ENCODE data around the gene IFT22. TPM values are rescaled to one million over a fixed set of nuclear protein-coding genes. Genes with fewer than 3 reads are reported as not detected.

Gene IFT22
- 10 to 100 TPM; 22.0 to 34.7 (median 26.9) TPM for total RNA-seq
- 35.0 TPM for polyA plus RNA-seq
- long read RNA-seq, donor 1, transcript IFT22-201 (5 exons, 1,130 nt) = major isoform, 17 of 39 reads
- long read RNA-seq, donor 1, transcript IFT22-209 (4 exons, 917 nt) = minor isoform, 6 of 39 reads
- long read RNA-seq, donor 1, transcript IFT22-211 (3 exons, 2,272 nt) = minor isoform, 5 of 39 reads
- long read RNA-seq, donor 1, partial matches to known transcripts = 3 of 39 reads
- long read RNA-seq, donor 1, other reads (novel, unspliced or antisense) = 5 of 39 reads
- long read RNA-seq, donor 2, transcript IFT22-201 (5 exons, 1,130 nt) = major isoform, 12 of 23 reads
- long read RNA-seq, donor 2, partial matches to known transcripts = 5 of 23 reads
- long read RNA-seq, donor 2, other reads (novel, unspliced or antisense) = 2 of 23 reads
- long read RNA-seq, donor 3, transcript IFT22-201 (5 exons, 1,130 nt) = major isoform, 16 of 25 reads
- long read RNA-seq, donor 3, partial matches to known transcripts = 1 of 25 reads
- long read RNA-seq, donor 3, other reads (novel, unspliced or antisense) = 2 of 25 reads
- long read RNA-seq, donor 4, transcript IFT22-201 (5 exons, 1,130 nt) = major isoform, 14 of 23 reads
- long read RNA-seq, donor 4, partial matches to known transcripts = 2 of 23 reads
- long read RNA-seq, donor 4, other reads (novel, unspliced or antisense) = 3 of 23 reads

DNA sequence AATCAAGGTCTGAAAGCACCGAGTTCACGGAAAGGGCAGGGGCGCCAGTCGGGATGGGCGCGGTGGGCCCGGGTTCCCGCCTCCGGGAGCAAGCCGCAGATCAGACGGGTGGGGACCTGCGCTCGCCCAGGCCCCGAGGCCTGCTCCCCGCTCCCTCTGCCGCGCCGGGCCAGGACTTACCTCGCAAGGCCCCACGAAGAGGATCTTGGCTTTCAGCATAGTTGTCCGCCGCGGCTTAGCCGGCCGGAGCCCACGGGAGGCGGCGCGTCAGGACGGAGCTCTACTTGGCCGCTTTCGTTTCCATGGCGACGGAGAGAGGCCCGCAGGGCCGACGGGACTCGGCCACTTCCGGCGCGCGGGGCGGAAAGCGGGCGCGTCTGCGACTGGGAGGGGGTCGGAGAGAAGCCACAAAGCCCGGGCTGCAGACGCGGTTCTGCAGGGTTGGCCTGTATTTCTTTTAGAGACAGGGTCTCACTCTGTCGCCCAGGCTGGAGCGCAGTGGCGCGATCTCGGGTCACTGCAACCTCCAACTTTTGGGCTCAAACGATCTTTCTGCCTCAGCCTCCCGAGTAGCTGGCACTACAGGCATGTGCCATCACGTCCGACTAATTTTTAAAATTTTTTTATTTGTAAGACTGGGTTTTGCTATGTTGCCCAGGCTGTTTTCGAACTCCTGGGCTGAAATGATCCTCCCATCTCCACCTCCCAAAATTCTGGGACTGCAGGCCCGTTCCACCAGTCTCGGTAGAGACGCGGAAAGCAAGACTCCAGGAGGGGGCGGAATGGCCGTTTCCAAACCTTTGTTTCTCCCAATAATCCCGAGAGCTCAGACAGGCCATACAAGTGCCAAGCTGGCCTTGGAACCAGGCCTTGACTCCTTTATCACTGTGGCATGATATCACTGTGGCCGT is at the start of gene IFT22:
IFT22 (minus strand) TSS at position 322 of the 911 bp plus-strand sequence; CDS start at position 219, 103 bp downstream.
- peak; percentile 95 to 97 (median 97) for DNase-seq
- ATAC-seq = peak; percentile 99
- Histone ChIP-seq H3K27ac (ENCODE audit: low read length) (peak within 1 kb of the TSS; percentile 59), H3K4me3 (ENCODE audit: low read length) (peak within 1 kb of the TSS; percentile 55), H3K9me3 (ENCODE audit: control insufficient read depth, low read length) (no peaks in the 10 kb centered on the region), H3K27me3 (ENCODE audit: control insufficient read depth, insufficient read depth) (no peaks in the 10 kb centered on the region), H3K4me1 (ENCODE audit: control insufficient read depth, insufficient read depth, low read length) (no peaks in the 10 kb centered on the region)
- intact Hi-C loops (cut with DNase I) = no loop called here
- under 1% methylated on average over 69 of the region's 69 CpGs for WGBS

DNA sequence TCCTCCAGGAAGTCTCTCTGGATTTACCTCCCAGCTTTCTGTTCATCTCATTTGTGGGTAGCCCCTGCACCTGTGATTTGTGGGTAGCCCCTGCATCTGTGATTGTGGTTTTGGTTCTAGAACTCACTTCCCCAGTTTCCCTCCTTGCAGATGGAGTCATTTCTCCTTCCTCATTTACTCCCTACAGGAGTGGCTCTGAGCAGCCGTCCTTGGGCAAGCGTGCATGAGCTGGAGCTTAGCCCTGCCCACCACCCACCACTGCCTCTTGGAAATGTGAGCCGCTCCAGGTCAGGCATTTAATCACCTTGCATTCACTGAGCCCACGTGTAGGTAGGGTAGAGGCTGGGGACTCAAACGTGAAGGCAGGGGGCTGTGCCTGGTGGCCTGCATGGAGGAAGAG is 49.2 kb upstream of the IFT22 start:
- Histone ChIP-seq H3K9me3 (ENCODE audit: control insufficient read depth, low read length) (no peaks in the 10 kb centered on the region), H3K4me3 (ENCODE audit: low read length) (no peak overlapping the region), H3K4me1 (ENCODE audit: control insufficient read depth, insufficient read depth, low read length) (no peaks in the 10 kb centered on the region), H3K27me3 (ENCODE audit: control insufficient read depth, insufficient read depth) (peaks cover 4% of the 10 kb centered on the region), H3K27ac (ENCODE audit: low read length) (no peak overlapping the region)
- intact Hi-C loops (cut with DNase I) = no loop called here
- DNase-seq (no peak), ATAC-seq (no peak)
- WGBS = 55% methylated on average over 5 of the region's 5 CpGs

- Histone ChIP-seq H3K4me1 (ENCODE audit: control insufficient read depth, insufficient read depth, low read length) (no peaks in the 10 kb centered on the region), H3K4me3 (ENCODE audit: low read length) (no peak overlapping the region), H3K27me3 (ENCODE audit: control insufficient read depth, insufficient read depth) (peaks cover 4% of the 10 kb centered on the region), H3K9me3 (ENCODE audit: control insufficient read depth, low read length) (no peaks in the 10 kb centered on the region), H3K27ac (ENCODE audit: low read length) (no peak overlapping the region)
- ATAC-seq (no peak), DNase-seq (no peak)
- intact Hi-C loops (cut with DNase I) = loop anchor here in 2 of 4 donors (10.0 kb wide), 1 partner anchor 166 kb away; no protein-coding TSS in a partner anchor
- 76% methylated on average over 8 of the region's 8 CpGs for WGBS
Observed at GRCh38 chr7:101368422-101369165, 47.0 kb upstream of the IFT22 start.

DNA sequence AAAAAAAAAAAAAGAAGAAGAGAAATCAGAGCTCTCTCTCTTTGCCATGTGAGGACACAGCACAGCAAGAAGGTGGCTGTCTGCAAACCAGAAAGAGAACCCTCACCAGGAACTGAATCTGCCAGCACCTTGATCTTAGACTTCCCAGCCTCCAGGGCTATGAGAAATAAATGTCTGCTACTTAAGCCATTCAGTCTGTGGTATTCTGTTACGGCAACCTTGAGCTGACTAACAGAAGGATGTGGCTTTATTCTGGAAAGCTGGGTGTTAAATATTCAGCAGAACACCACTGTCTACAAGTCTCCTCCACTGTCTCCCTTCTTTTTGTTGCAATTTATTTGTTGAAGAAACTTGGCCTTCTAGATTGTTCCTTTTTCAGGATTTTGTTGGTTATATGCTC is 46.1 kb upstream of the IFT22 start:
- Histone ChIP-seq H3K27me3 (ENCODE audit: control insufficient read depth, insufficient read depth) (peaks cover 4% of the 10 kb centered on the region), H3K4me3 (ENCODE audit: low read length) (no peak overlapping the region), H3K4me1 (ENCODE audit: control insufficient read depth, insufficient read depth, low read length) (no peaks in the 10 kb centered on the region), H3K9me3 (ENCODE audit: control insufficient read depth, low read length) (no peaks in the 10 kb centered on the region), H3K27ac (ENCODE audit: low read length) (no peak overlapping the region)
- no peak for DNase-seq
- ATAC-seq = no peak
- 93% methylated on average over 1 of the region's 1 CpG for WGBS
- intact Hi-C loops (cut with DNase I) = loop anchor here in 2 of 4 donors (10.0 kb wide), 1 partner anchor 167 kb away; no protein-coding TSS in a partner anchor

DNA sequence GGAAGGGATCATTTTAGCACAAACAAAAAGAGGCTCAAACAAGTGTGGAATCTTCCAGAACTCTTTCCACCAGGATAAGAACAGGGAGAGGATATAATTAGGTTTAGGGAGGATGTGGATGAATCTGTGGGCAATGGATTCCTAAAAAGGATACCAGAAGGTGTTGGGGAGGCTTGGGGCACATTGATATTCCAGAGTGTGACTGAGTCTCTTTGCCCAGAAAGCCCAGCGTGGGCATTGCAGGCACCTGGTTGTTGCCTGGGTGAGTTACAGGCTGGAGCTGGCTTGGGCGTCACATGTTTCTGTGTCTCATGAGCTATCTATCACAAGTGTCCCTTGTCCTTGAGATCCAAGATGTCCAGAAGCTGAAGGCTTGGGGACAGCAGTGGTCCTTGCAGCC is 44.3 kb upstream of the IFT22 start:
- no peak for ATAC-seq
- no peak for DNase-seq
- H3K9me3 ChIP-seq (ENCODE audit: control insufficient read depth, low read length) = no peaks in the 10 kb centered on the region
- 92% methylated on average over 2 of the region's 2 CpGs for WGBS
- no peak overlapping the region for H3K27ac ChIP-seq (ENCODE audit: low read length)
- H3K4me3 ChIP-seq (ENCODE audit: low read length) = no peak overlapping the region
- no peaks in the 10 kb centered on the region for H3K27me3 ChIP-seq (ENCODE audit: control insufficient read depth, insufficient read depth)
- intact Hi-C loops (cut with DNase I) = loop anchor here in 2 of 4 donors (10.0 kb wide), 1 partner anchor 169 kb away; no protein-coding TSS in a partner anchor
- no peaks in the 10 kb centered on the region for H3K4me1 ChIP-seq (ENCODE audit: control insufficient read depth, insufficient read depth, low read length)

- DNase-seq (peak; percentile 69 to 86 (median 81)), ATAC-seq (peak; percentile 90 to 94)
- no peaks in the 10 kb centered on the region for H3K4me1 ChIP-seq (ENCODE audit: control insufficient read depth, insufficient read depth, low read length)
- no peaks in the 10 kb centered on the region for H3K27me3 ChIP-seq (ENCODE audit: control insufficient read depth, insufficient read depth)
- no peak overlapping the region for H3K27ac ChIP-seq (ENCODE audit: low read length)
- 2% methylated on average over 52 of the region's 52 CpGs for WGBS
- intact Hi-C loops (cut with DNase I) = loop anchor here (5.0 to 10.0 kb wide), 2 partner anchors 171 to 173 kb away; no protein-coding TSS in a partner anchor
- no peaks in the 10 kb centered on the region for H3K9me3 ChIP-seq (ENCODE audit: control insufficient read depth, low read length)
- H3K4me3 ChIP-seq (ENCODE audit: low read length) = peak overlapping the region; percentile 39
Observed at GRCh38 chr7:101363734-101364374, 42.2 kb upstream of the IFT22 start.

DNA sequence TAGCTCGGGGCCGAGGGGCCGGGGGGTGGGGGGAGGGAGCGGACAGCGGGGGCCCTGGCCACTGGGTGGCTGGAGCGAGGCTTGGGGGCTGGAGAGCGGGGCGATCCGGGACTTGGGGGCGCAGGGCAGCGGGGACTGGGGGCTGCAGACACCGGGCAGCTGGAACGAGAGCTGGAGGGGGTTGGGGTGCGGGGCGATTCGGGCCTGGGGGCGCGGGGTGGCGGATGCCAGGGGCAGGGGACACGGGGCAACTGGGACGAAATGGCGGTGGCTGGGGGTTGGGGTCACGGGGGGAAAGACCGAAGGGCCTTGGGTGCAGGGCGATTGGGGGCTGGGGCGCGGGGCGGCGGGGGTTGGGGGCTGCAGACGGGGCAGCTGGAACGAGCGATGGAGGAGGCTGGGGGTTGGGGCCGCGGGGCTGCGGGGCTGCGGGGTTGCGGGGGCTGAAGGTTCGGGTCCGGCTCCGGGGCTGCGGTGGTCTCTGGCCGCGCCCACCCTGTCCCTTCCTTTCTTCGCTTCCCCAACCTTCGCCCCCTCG is 41.7 kb upstream of the IFT22 start:
- H3K4me1 ChIP-seq (ENCODE audit: control insufficient read depth, insufficient read depth, low read length) = no peaks in the 10 kb centered on the region
- no peak overlapping the region for H3K27ac ChIP-seq (ENCODE audit: low read length)
- DNase-seq (no peak), ATAC-seq (peak; percentile 27 to 50)
- peak overlapping the region; percentile 39 for H3K4me3 ChIP-seq (ENCODE audit: low read length)
- no peaks in the 10 kb centered on the region for H3K27me3 ChIP-seq (ENCODE audit: control insufficient read depth, insufficient read depth)
- WGBS = 1% methylated on average over 46 of the region's 46 CpGs
- H3K9me3 ChIP-seq (ENCODE audit: control insufficient read depth, low read length) = no peaks in the 10 kb centered on the region
- intact Hi-C loops (cut with DNase I) = loop anchor here (5.0 to 10.0 kb wide), 2 partner anchors 172 to 174 kb away; no protein-coding TSS in a partner anchor

GRCh38 chr7:101362334-101363195 is 41.0 kb upstream of the IFT22 start, which contains the start of gene COL26A1:
COL26A1 (plus strand) TSS chr7:101362875; CDS start chr7:101363033, 158 bp downstream.
- 14% methylated on average over 76 of the region's 76 CpGs for WGBS
- no peaks in the 10 kb centered on the region for H3K27me3 ChIP-seq (ENCODE audit: control insufficient read depth, insufficient read depth)
- ATAC-seq (peak; percentile 73 to 79), DNase-seq (peak; percentile 45 to 71 (median 68))
- H3K27ac ChIP-seq (ENCODE audit: low read length) = no peak within 1 kb of the TSS
- H3K4me3 ChIP-seq (ENCODE audit: low read length) = peak within 1 kb of the TSS; percentile 39
- intact Hi-C loops (cut with DNase I) = loop anchor here (5.0 to 10.0 kb wide), 2 partner anchors 172 to 175 kb away; no protein-coding TSS in a partner anchor
- H3K4me1 ChIP-seq (ENCODE audit: control insufficient read depth, insufficient read depth, low read length) = no peaks in the 10 kb centered on the region
- no peaks in the 10 kb centered on the region for H3K9me3 ChIP-seq (ENCODE audit: control insufficient read depth, low read length)

DNA sequence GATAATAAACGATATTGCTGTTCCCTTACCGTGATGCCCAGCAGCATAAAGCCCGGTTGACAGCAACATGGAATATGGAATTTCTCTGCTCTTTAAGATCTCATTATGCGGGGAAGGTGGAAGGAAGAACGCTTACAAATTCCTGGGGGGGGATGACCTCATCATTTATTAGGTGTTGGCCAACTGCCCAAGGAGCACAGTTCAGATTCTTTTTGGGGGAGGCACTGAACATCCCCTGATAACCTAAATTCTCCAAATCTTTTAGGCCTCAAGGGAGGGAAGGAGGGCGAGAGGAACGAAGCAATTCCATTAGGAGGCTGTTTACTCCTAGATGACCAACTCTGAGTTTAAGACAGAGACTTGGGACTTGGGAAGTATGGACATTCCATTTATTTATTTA is 35.8 kb upstream of the IFT22 start:
- Histone ChIP-seq H3K9me3 (ENCODE audit: control insufficient read depth, low read length) (no peaks in the 10 kb centered on the region), H3K4me3 (ENCODE audit: low read length) (no peak overlapping the region), H3K27me3 (ENCODE audit: control insufficient read depth, insufficient read depth) (no peaks in the 10 kb centered on the region), H3K27ac (ENCODE audit: low read length) (no peak overlapping the region), H3K4me1 (ENCODE audit: control insufficient read depth, insufficient read depth, low read length) (no peaks in the 10 kb centered on the region)
- 49% methylated on average over 7 of the region's 7 CpGs for WGBS
- ATAC-seq = no peak
- intact Hi-C loops (cut with DNase I) = no loop called here
- DNase-seq = no peak
